B cell (primary cell): Measurements from ENCODE around the gene ATP8B3. TPM values are rescaled to one million over a fixed set of nuclear protein-coding genes. Genes with fewer than 3 reads are reported as not detected.

Experiments
- ATAC-seq: fragments of 200-7000 bp; cut with Tn5 transposase; one replicate; pipeline ENCODE4 v1.10.0; 2021; ENCODE audit warnings: low read depth, mild to moderate bottlenecking, moderate number of reproducible peaks, moderate library complexity
- CTCF ChIA-PET: fragments of 350-600 bp; sonication (Branson Sonifier 250); formaldehyde crosslinking; loops from one replicate; lab custom pipeline; 2021; ENCODE audit warnings: antibody characterized with exemption, inconsistent platforms; lab: Charles Lee
- POLR2A ChIA-PET: fragments of 350-600 bp; sonication (Branson Sonifier 250); formaldehyde crosslinking; loops from one replicate; lab custom pipeline; 2021; ENCODE audit warnings: antibody characterized with exemption; lab: Charles Lee
- DNase-seq: peaks from one replicate; pipeline ENCODE4 v3.0.0; 2013
- H2AFZ ChIP-seq: 2 replicates; pipeline ENCODE4 v1.6.1; 2012; ENCODE audit warnings: mild to moderate bottlenecking, low read depth, low read length; ENCODE audit not compliant: insufficient read depth, poor library complexity, severe bottlenecking
- H3K27ac ChIP-seq, 2 donors: 1 replicate in 1 of 2; 2 replicates in 1 of 2; pipeline ENCODE4 v1.5.1; 2012 to 2013; ENCODE audit warnings: low read length in 2 of 2, mild to moderate bottlenecking in 2 of 2, moderate library complexity in 1 of 2
- H3K27me3 ChIP-seq, 4 experiments: fragments of 200-600 bp in 1 of 4; sonication (generic) in 1 of 4; replicated peaks in 1 of 4; 1 replicate in 2 of 4; 2 replicates in 2 of 4; pipeline versions ENCODE4 v1.6.1 to v1.7.0; 2013 to 2016; ENCODE audit warnings: low read length in 3 of 4, mild to moderate bottlenecking in 2 of 4, mixed read lengths in 1 of 4, moderate library complexity in 1 of 4; ENCODE audit not compliant: insufficient read depth in 4 of 4, control insufficient read depth in 3 of 4; ENCODE audit errors: control extremely low read depth in 1 of 4
- H3K36me3 ChIP-seq, 2 experiments: replicated peaks in 1 of 2; 1 replicate in 1 of 2; 2 replicates in 1 of 2; pipeline versions ENCODE4 v1.6.1 to v1.7.1; 2013; ENCODE audit warnings: low read length in 1 of 2; ENCODE audit not compliant: insufficient read depth in 2 of 2, control insufficient read depth in 1 of 2; ENCODE audit errors: control extremely low read depth in 1 of 2, extremely low read depth in 1 of 2
- H3K4me1 ChIP-seq, 2 donors: fragments of 200-600 bp in 1 of 2; sonication (generic) in 1 of 2; 1 replicate in 1 of 2; 2 replicates in 1 of 2; pipeline versions ENCODE4 v1.5.1 to v1.6.1; 2013 to 2017; ENCODE audit warnings: low read length in 2 of 2; ENCODE audit not compliant: control insufficient read depth in 2 of 2, insufficient read depth in 2 of 2
- H3K4me2 ChIP-seq: replicated peaks from 2 replicates; pipeline ENCODE3; 2012; ENCODE audit warnings: mild to moderate bottlenecking, low read depth, low read length; ENCODE audit not compliant: poor library complexity, severe bottlenecking
- H3K4me3 ChIP-seq, 5 experiments: fragments of 200-600 bp in 1 of 5; sonication (generic) in 1 of 5; 1 replicate in 3 of 5; 2 replicates in 2 of 5; pipeline versions ENCODE4 v1.5.1 to v1.7.0; 2011 to 2016; ENCODE audit warnings: low read length in 4 of 5, mild to moderate bottlenecking in 4 of 5, low read depth in 2 of 5, control low read depth in 1 of 5, moderate library complexity in 1 of 5; ENCODE audit not compliant: insufficient read depth in 1 of 5; ENCODE audit errors: control extremely low read depth in 1 of 5, extremely low read depth in 1 of 5
- H3K79me2 ChIP-seq: fragments of 200-600 bp; sonication (generic); one replicate; pipeline ENCODE4 v1.6.0; 2016; ENCODE audit warnings: low read length; ENCODE audit not compliant: control insufficient read depth, insufficient read depth
- H3K9ac ChIP-seq: fragments of 200-600 bp; sonication (generic); 2 replicates; pipeline ENCODE4 v1.6.1; 2017; ENCODE audit warnings: mild to moderate bottlenecking, low read length, moderate library complexity
- H3K9me3 ChIP-seq, 3 donors: one replicate each; pipeline versions ENCODE4 v1.6.1 to v1.7.1; 2013; ENCODE audit warnings: low read length in 2 of 3; ENCODE audit not compliant: control insufficient read depth in 2 of 3, insufficient read depth in 1 of 3; ENCODE audit errors: control extremely low read depth in 1 of 3
- H4K20me1 ChIP-seq: 2 replicates; pipeline ENCODE4 v1.6.0; 2012; ENCODE audit warnings: mild to moderate bottlenecking, low read length; ENCODE audit not compliant: insufficient read depth, control insufficient read depth, poor library complexity, severe bottlenecking
- H3K27ac Mint-ChIP-seq: one replicate; pipeline ENCODE4 v1.8.0; 2021; ENCODE audit warnings: mixed read lengths
- H3K27me3 Mint-ChIP-seq: one replicate; pipeline ENCODE4 v1.8.0; 2021; ENCODE audit warnings: mixed read lengths
- H3K4me1 Mint-ChIP-seq: one replicate; pipeline ENCODE4 v1.8.0; 2021; ENCODE audit warnings: mixed read lengths
- H3K4me3 Mint-ChIP-seq: one replicate; pipeline ENCODE4 v1.8.0; 2021; ENCODE audit warnings: mixed read lengths
- H3K9me3 Mint-ChIP-seq: one replicate; pipeline ENCODE4 v1.8.0; 2022; ENCODE audit warnings: mixed read lengths; ENCODE audit not compliant: insufficient read depth
- CTCF ChIP-seq: fragments of 200-600 bp; IDR thresholded peaks from one replicate; pipeline ENCODE4 v1.8.0; 2022; ENCODE audit warnings: antibody characterized with exemption, mild to moderate bottlenecking
- EZH2 ChIP-seq: IDR thresholded peaks from 2 replicates; pipeline ENCODE4 v1.6.1; 2012; ENCODE audit warnings: borderline replicate concordance, low read depth, mild to moderate bottlenecking, moderate library complexity, low read length; ENCODE audit not compliant: insufficient read depth, poor library complexity, severe bottlenecking
- WGBS: methylation state at CpG from one replicate; pipeline ENCODE4 v1.1.5; 2013; ENCODE audit warnings: missing lambda C conversion rate; ENCODE audit not compliant: insufficient coverage; 5-methylcytosine and 5-hydroxymethylcytosine counted together
- intact Hi-C: fragments of 100-400 bp; cut with micrococcal nuclease; formaldehyde crosslinking; loops from one replicate; pipeline ENCODE4 v1.10.0; 2022
- polyA plus RNA-seq: library from polyadenylated mRNA; depleted of rRNA; stranded (reverse); fragments of >200 nt; gene quantifications from 2 replicates; pipeline ENCODE4 v1.2.3, GENCODE V29; 2012
- total RNA-seq, 2 donors: library from RNA; stranded (reverse); fragments of 120-200 nt in 1 of 2; gene quantifications; 1 replicate in 1 of 2; 2 replicates in 1 of 2; pipeline versions ENCODE4 v1.2.3 to v1.2.4, GENCODE V29; 2013 to 2022

Gene ATP8B3
- total and polyA plus RNA-seq, 2 donors (not counting 1 experiment from before 2014, with no cell fraction given): 0.89 to 5.1 TPM

GRCh38 chr19:1855040-1855827, 43.2 kb upstream of the ATP8B3 start:
- H3K27ac ChIP-seq: peak overlapping the region; percentile 75 to 79
- no peak for TF ChIP-seq EZH2
- no peak for TF ChIP-seq CTCF
- peak; percentile 77 for DNase-seq
- H3K4me3 Mint-ChIP-seq: peak overlapping the region; percentile 83
- CTCF ChIA-PET: interaction anchor here (1.0 to 1.8 kb wide), 2 partner anchors 10 to 20 kb away, joined by 3 to 5 read pairs; no protein-coding TSS in a partner anchor
- peaks cover 72% of the 10 kb centered on the region for H3K79me2 ChIP-seq
- whole genome bisulfite sequencing: 14% methylated on average over 31 of the region's 33 CpGs
- POLR2A ChIA-PET: interaction anchor here (0.5 to 1.1 kb wide), 5 partner anchors 9 to 420 kb away, joined by 3 to 4 read pairs (median 4); no protein-coding TSS in a partner anchor
- H3K27me3 Mint-ChIP-seq: no peaks in the 10 kb centered on the region
- H3K4me1 Mint-ChIP-seq: peaks cover 68% of the 10 kb centered on the region
- no peaks in the 10 kb centered on the region for H3K9me3 ChIP-seq
- peaks cover 65 to 86% of the 10 kb centered on the region in 2 donors for H3K4me1 ChIP-seq
- H3K36me3 ChIP-seq: peaks cover 0 to 4% of the 10 kb centered on the region in 2 experiments
- H3K27ac Mint-ChIP-seq: peak overlapping the region; percentile 87
- H4K20me1 ChIP-seq: peaks cover 85% of the 10 kb centered on the region
- peak overlapping the region in 4 of 5 experiments; percentile 61 to 70 (median 64) for H3K4me3 ChIP-seq
- no peaks in the 10 kb centered on the region for H3K27me3 ChIP-seq
- no peak overlapping the region for H2AFZ ChIP-seq
- intact Hi-C loops: no loop called here
- peak; percentile 66 for ATAC-seq
- peak overlapping the region; percentile 74 for H3K9ac ChIP-seq
- no peaks in the 10 kb centered on the region for H3K9me3 Mint-ChIP-seq
- H3K4me2 ChIP-seq: peak overlapping the region; percentile 97

- intact Hi-C loops: no loop called here
- ChIA-PET CTCF (no interaction called here), POLR2A (interaction anchor here (0.7 to 1.1 kb wide), 2 partner anchors 43 to 209 kb away, joined by 3 to 4 read pairs; no protein-coding TSS in a partner anchor)
- Histone ChIP-seq H3K27me3 (no peaks in the 10 kb centered on the region), H3K9me3 (no peaks in the 10 kb centered on the region), H3K4me1 (peaks cover 64 to 82% of the 10 kb centered on the region in 2 donors), H3K27ac (peak overlapping the region in 1 of 2 donors; percentile 57), H2AFZ (no peak overlapping the region), H3K9ac (no peak overlapping the region), H3K79me2 (peaks cover 65% of the 10 kb centered on the region), H3K4me2 (peak overlapping the region; percentile 97), H3K36me3 (peaks cover 0 to 4% of the 10 kb centered on the region in 2 experiments), H4K20me1 (peaks cover 78% of the 10 kb centered on the region), H3K4me3 (no peak overlapping the region)
- H3K27me3 Mint-ChIP-seq: no peaks in the 10 kb centered on the region
- H3K4me3 Mint-ChIP-seq: peak overlapping the region; percentile 66
- H3K27ac Mint-ChIP-seq: peak overlapping the region; percentile 69
- 95% methylated on average over 34 of the region's 37 CpGs for WGBS
- no peak for DNase-seq
- H3K9me3 Mint-ChIP-seq: no peaks in the 10 kb centered on the region
- peaks cover 68% of the 10 kb centered on the region for H3K4me1 Mint-ChIP-seq
- ATAC-seq: no peak
- TF ChIP-seq EZH2: no peak
- TF ChIP-seq CTCF: no peak
Observed at GRCh38 chr19:1854542-1855039, 42.5 kb upstream of the ATP8B3 start.
